IMR-90 (cell line): Measurements from ENCODE around the gene NTM. TPM values are rescaled to one million over a fixed set of nuclear protein-coding genes. Genes with fewer than 3 reads are reported as not detected.

Experiments
- ATAC-seq: fragments of 200-7000 bp; cut with Tn5 transposase; 2 replicates; pipeline ENCODE4 v1.9.1; 2020; ENCODE audit warnings: low read depth, mild to moderate bottlenecking, moderate library complexity
- BruUV-seq: library from RNA; stranded (reverse); fragments of 400-500 nt; replicated peaks from 2 replicates; lab custom pipeline; 2021; lab: Mats Ljungman, UMichigan
- CTCF ChIA-PET: fragments of 300-600 bp; formaldehyde crosslinking; extraction: SDS; loops from one replicate; lab custom pipeline; 2021; ENCODE audit warnings: antibody characterized with exemption; lab: Yijun Ruan, JAX
- POLR2A ChIA-PET: fragments of 300-600 bp; sonication (Branson Sonifier 250); formaldehyde crosslinking; loops from one replicate; lab custom pipeline; 2022; ENCODE audit warnings: antibody characterized with exemption; ENCODE audit not compliant: unreplicated experiment; lab: Charles Lee
- DNase-seq: peaks from one replicate; pipeline ENCODE4 v3.0.0; 2013
- H2AFZ ChIP-seq: replicated peaks from 2 replicates; pipeline ENCODE3; 2013; ENCODE audit warnings: low read length, mild to moderate bottlenecking; ENCODE audit not compliant: poor library complexity
- H2AK5ac ChIP-seq: 2 replicates; pipeline ENCODE4 v1.6.1; 2013; ENCODE audit warnings: low read depth, low read length, inconsistent platforms
- H2AK9ac ChIP-seq: replicated peaks from 2 replicates; pipeline ENCODE3; 2013; ENCODE audit warnings: mild to moderate bottlenecking, low read depth, low read length, moderate library complexity; ENCODE audit not compliant: poor library complexity
- H2BK120ac ChIP-seq: 2 replicates; pipeline ENCODE4 v1.6.1; 2013; ENCODE audit warnings: low read depth, low read length, inconsistent platforms
- H2BK15ac ChIP-seq: 3 replicates; pipeline ENCODE4 v1.6.1; 2013; ENCODE audit warnings: low read depth, low read length, inconsistent platforms
- H2BK20ac ChIP-seq: 2 replicates; pipeline ENCODE4 v1.6.1; 2013; ENCODE audit warnings: low read depth, mild to moderate bottlenecking, inconsistent platforms, low read length, moderate library complexity
- H2BK5ac ChIP-seq: 2 replicates; pipeline ENCODE4 v1.6.1; 2013; ENCODE audit warnings: mild to moderate bottlenecking, low read depth, low read length, inconsistent platforms; ENCODE audit not compliant: poor library complexity, severe bottlenecking
- H3K14ac ChIP-seq: replicated peaks from 2 replicates; pipeline ENCODE4 v1.6.1; 2013; ENCODE audit warnings: low read depth, low read length, inconsistent platforms
- H3K18ac ChIP-seq: 2 replicates; pipeline ENCODE4 v1.6.1; 2013; ENCODE audit warnings: low read depth, low read length, control low read depth
- H3K23ac ChIP-seq: 2 replicates; pipeline ENCODE4 v1.6.1; 2013; ENCODE audit warnings: low read depth, low read length, inconsistent platforms
- H3K27ac ChIP-seq: 2 replicates; pipeline ENCODE4 v1.5.1; 2013; ENCODE audit warnings: mild to moderate bottlenecking, control low read depth, low read length; ENCODE audit not compliant: insufficient read depth
- H3K27me3 ChIP-seq: 2 replicates; pipeline ENCODE4 v1.6.1; 2013; ENCODE audit warnings: low read length; ENCODE audit not compliant: control insufficient read depth, insufficient read depth
- H3K36me3 ChIP-seq: 2 replicates; pipeline ENCODE4 v1.6.1; 2013; ENCODE audit warnings: low read length, mixed read lengths; ENCODE audit not compliant: control insufficient read depth, insufficient read depth
- H3K4ac ChIP-seq: 2 replicates; pipeline ENCODE4 v1.6.1; 2013; ENCODE audit warnings: low read depth, low read length, inconsistent platforms
- H3K4me1 ChIP-seq: 2 replicates; pipeline ENCODE4 v1.6.1; 2013; ENCODE audit warnings: low read length, mixed read lengths; ENCODE audit not compliant: control insufficient read depth, insufficient read depth
- H3K4me2 ChIP-seq: 2 replicates; pipeline ENCODE4 v1.6.1; 2013; ENCODE audit warnings: low read depth, mild to moderate bottlenecking, control low read depth, low read length, moderate library complexity
- H3K4me3 ChIP-seq: 2 replicates; pipeline ENCODE4 v1.5.1; 2013; ENCODE audit warnings: low read depth, mild to moderate bottlenecking, control low read depth, low read length, moderate library complexity; ENCODE audit not compliant: insufficient read depth
- H3K56ac ChIP-seq: 2 replicates; pipeline ENCODE4 v1.6.1; 2013; ENCODE audit warnings: low read length, inconsistent platforms; ENCODE audit not compliant: insufficient read depth; ENCODE audit errors: extremely low read depth
- H3K79me1 ChIP-seq, 2 experiments: 2 replicates each; pipeline ENCODE4 v1.6.1; 2013; ENCODE audit warnings: low read length in 2 of 2, inconsistent platforms in 1 of 2, low read depth in 1 of 2
- H3K9ac ChIP-seq: 2 replicates; pipeline ENCODE4 v1.6.1; 2013; ENCODE audit warnings: low read depth, low read length, control low read depth
- H3K9me1 ChIP-seq: 2 replicates; pipeline ENCODE4 v1.6.1; 2013; ENCODE audit warnings: low read length, inconsistent platforms; ENCODE audit not compliant: insufficient read depth
- H3K9me3 ChIP-seq: 2 replicates; pipeline ENCODE4 v1.6.1; 2013; ENCODE audit warnings: low read length; ENCODE audit not compliant: control insufficient read depth, insufficient read depth
- H4K20me1 ChIP-seq: 2 replicates; pipeline ENCODE4 v1.6.1; 2013; ENCODE audit warnings: low read length, inconsistent platforms; ENCODE audit not compliant: insufficient read depth
- H4K5ac ChIP-seq: 2 replicates; pipeline ENCODE4 v1.6.1; 2013; ENCODE audit warnings: mild to moderate bottlenecking, low read depth, low read length, control low read depth
- H4K8ac ChIP-seq, 2 experiments: 2 replicates each; pipeline ENCODE4 v1.6.1; 2013; ENCODE audit warnings: low read depth in 2 of 2, low read length in 2 of 2, control low read depth in 1 of 2, inconsistent platforms in 1 of 2
- H4K91ac ChIP-seq: 2 replicates; pipeline ENCODE4 v1.6.1; 2013; ENCODE audit warnings: low read depth, low read length, inconsistent platforms; ENCODE audit not compliant: insufficient read depth
- BHLHE40 ChIP-seq: fragments of 150-350 bp; IDR thresholded peaks from 2 replicates; pipeline ENCODE4 v1.6.1; 2016; ENCODE audit warnings: mild to moderate bottlenecking, low read depth, low read length
- CHD1 ChIP-seq: IDR thresholded peaks from 2 replicates; pipeline ENCODE4 v1.6.1; 2012; ENCODE audit warnings: low read depth, low read length, improper control_type of control experiment
- CTCF ChIP-seq: conservative IDR thresholded peaks from 2 replicates; pipeline ENCODE4 v1.5.1; 2012; ENCODE audit warnings: mild to moderate bottlenecking, low read depth, low read length, improper control_type of control experiment
- ELK1 ChIP-seq: fragments of 150-350 bp; IDR thresholded peaks from 2 replicates; pipeline ENCODE4 v1.6.1; 2016; ENCODE audit warnings: low read depth, mild to moderate bottlenecking, low read length, moderate library complexity, borderline replicate concordance
- FOS ChIP-seq: fragments of 150-350 bp; IDR thresholded peaks from 2 replicates; pipeline ENCODE4 v1.6.1; 2016; ENCODE audit warnings: low read depth, low read length
- MAFK ChIP-seq: IDR thresholded peaks from 2 replicates; pipeline ENCODE4 v1.6.1; 2012; ENCODE audit warnings: low read depth, low read length, improper control_type of control experiment
- MAZ ChIP-seq: IDR thresholded peaks from 2 replicates; pipeline ENCODE4 v1.6.1; 2012; ENCODE audit warnings: low read depth, mild to moderate bottlenecking, low read length, improper control_type of control experiment, moderate library complexity, borderline replicate concordance
- NFE2L2 ChIP-seq: fragments of 150-350 bp; IDR thresholded peaks from 2 replicates; pipeline ENCODE4 v1.6.1; 2016; ENCODE audit warnings: low read depth, mild to moderate bottlenecking, low read length
- POLR2A ChIP-seq: IDR thresholded peaks from 2 replicates; pipeline ENCODE4 v1.6.1; 2012; ENCODE audit warnings: mild to moderate bottlenecking, low read depth, low read length
- RCOR1 ChIP-seq: IDR thresholded peaks from 2 replicates; pipeline ENCODE4 v1.6.1; 2012; ENCODE audit warnings: mild to moderate bottlenecking, low read length, improper control_type of control experiment; ENCODE audit not compliant: insufficient replicate concordance
- WGBS, 2 experiments: methylation state at CpG; one replicate each; pipeline versions ENCODE4 v1.1.5 to v1.1.7; 2013; ENCODE audit warnings: missing lambda C conversion rate in 2 of 2; ENCODE audit not compliant: insufficient read length in 1 of 2; ENCODE audit errors: extremely low coverage in 2 of 2; 5-methylcytosine and 5-hydroxymethylcytosine counted together
- dilution Hi-C: fragments of 300-500 bp; cut with HindIII; formaldehyde crosslinking; loops from one replicate; pipeline ENCODE4 v1.14.3; 2018; ENCODE audit warnings: low sequenced_read_pairs; ENCODE audit not compliant: unreplicated experiment
- in situ Hi-C: fragments of 300-500 bp; cut with MboI; formaldehyde crosslinking; loops from 3 replicates; pipeline ENCODE4 v1.14.3; 2019; ENCODE audit warnings: low sequenced_read_pairs, inconsistent platforms, mixed read lengths
- intact Hi-C: fragments of 100-400 bp; cut with micrococcal nuclease; formaldehyde crosslinking; loops from 2 replicates; pipeline ENCODE4 v1.10.0; 2022
- polyA plus RNA-seq, 3 experiments: library from polyadenylated mRNA; depleted of rRNA; stranded (reverse); fragments of >200 nt; gene quantifications; 2 replicates each; pipeline ENCODE4 v1.2.3, GENCODE V29; 2012; ENCODE audit warnings: low replicate concordance in 1 of 3
- total RNA-seq: library from RNA; depleted of rRNA; stranded (reverse); fragments of >200 nt; gene quantifications from 2 replicates; pipeline ENCODE4 v1.2.3, GENCODE V29; 2012

Gene NTM
- total and polyA plus RNA-seq, 2 of the 4 experiments (the other 2 are of a cell fraction) = 19.5 to 25.5 TPM

- intact Hi-C loops = no loop called here
- ATAC-seq (no peak), DNase-seq (peak; percentile 16)
- Histone ChIP-seq H3K36me3 (no peaks in the 10 kb centered on the region), H3K18ac (peak overlapping the region; percentile 7; the same call in 1 of the 2 replicates), H4K8ac (peak overlapping the region; percentile 36 to 53; a peak in 3 of 4 replicates), H3K4ac (peak overlapping the region; percentile 45), H3K4me2 (no peak overlapping the region), H4K20me1 (no peaks in the 10 kb centered on the region), H3K9ac (no peak overlapping the region), H2BK5ac (no peak overlapping the region), H4K91ac (peak overlapping the region; percentile 67), H2BK120ac (peak overlapping the region; percentile 73), H3K9me1 (peaks cover 12% of the 10 kb centered on the region), H3K14ac (0 out of 2 replicates have a peak overlapping the region, but pooled peaks have one; percentile 70), H3K4me1 (peaks cover 11% of the 10 kb centered on the region), H4K5ac (no peak overlapping the region), H2AFZ (no peak overlapping the region), H2AK5ac (peak overlapping the region; percentile 72), H3K27me3 (no peaks in the 10 kb centered on the region), H2BK15ac (peak overlapping the region; percentile 47; the same call in 1 of the 3 replicates), H3K23ac (peak overlapping the region; percentile 38; the same call in 1 of the 2 replicates), H2BK20ac (peak overlapping the region; percentile 64; the same call in 1 of the 2 replicates), H3K9me3 (no peaks in the 10 kb centered on the region), H2AK9ac (no peak overlapping the region), H3K56ac (no peak overlapping the region), H3K27ac (no peak overlapping the region), H3K79me1 (peaks cover 7 to 31% of the 10 kb centered on the region in 2 experiments; a peak in 3 of 4 replicates), H3K4me3 (no peak overlapping the region)
- BruUV-seq = no TSS peak
- dilution Hi-C loops = no loop called here
- ChIA-PET POLR2A (no interaction called here), CTCF (interaction anchor here (0.9 kb wide), 1 partner anchor 253 kb away, joined by 3 read pairs; no protein-coding TSS in a partner anchor)
- TF ChIP-seq CHD1 (no peak), POLR2A (no peak), ELK1 (no peak), CTCF (no peak), RCOR1 (no peak), NFE2L2 (no peak), BHLHE40 (no peak), MAZ (no peak), MAFK (no peak), FOS (no peak)
- WGBS, 2 experiments = 83% methylated on average over 1 of the region's 4 CpGs; no CpG with 5 or more reads in 1 of the 2 experiments
- in situ Hi-C loops = no loop called here
These were observed 752.3 kb downstream of the NTM start for GRCh38 chr11:132122735-132123134.
